ENCODE results near the gene CELSR1. TPM values are rescaled to one million over a fixed set of nuclear protein-coding genes. Genes with fewer than 3 reads are reported as not detected.

CELSR1 gene
- total RNA-seq, 1 donor from 2014 or later = 8.9 TPM

DNA sequence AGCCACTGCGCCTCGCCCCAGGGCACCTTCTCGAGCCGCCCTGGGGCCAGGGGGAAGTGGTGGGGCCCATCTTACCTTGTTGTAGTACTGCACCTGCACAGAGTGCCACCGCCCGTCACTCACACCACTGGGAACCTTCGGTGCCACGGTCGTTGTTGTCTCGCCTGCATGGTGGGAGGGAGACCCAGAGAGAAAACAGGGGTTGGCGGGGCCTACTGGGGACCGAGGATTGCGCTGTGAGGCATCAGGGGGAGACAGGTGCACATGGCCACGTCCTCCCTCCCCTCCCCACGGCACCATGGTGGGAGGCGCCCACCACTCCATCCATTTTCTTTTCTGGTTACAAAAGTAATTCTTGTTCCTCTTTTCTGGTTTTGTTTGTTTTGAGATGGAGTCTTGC, 104.1 kb downstream of the CELSR1 start:
- no peak overlapping the region for H3K4me3 ChIP-seq
- TF ChIP-seq CTCF (IDR thresholded peaks at IDR 0.05; ENCODE audit: borderline replicate concordance) = no peak

DNA sequence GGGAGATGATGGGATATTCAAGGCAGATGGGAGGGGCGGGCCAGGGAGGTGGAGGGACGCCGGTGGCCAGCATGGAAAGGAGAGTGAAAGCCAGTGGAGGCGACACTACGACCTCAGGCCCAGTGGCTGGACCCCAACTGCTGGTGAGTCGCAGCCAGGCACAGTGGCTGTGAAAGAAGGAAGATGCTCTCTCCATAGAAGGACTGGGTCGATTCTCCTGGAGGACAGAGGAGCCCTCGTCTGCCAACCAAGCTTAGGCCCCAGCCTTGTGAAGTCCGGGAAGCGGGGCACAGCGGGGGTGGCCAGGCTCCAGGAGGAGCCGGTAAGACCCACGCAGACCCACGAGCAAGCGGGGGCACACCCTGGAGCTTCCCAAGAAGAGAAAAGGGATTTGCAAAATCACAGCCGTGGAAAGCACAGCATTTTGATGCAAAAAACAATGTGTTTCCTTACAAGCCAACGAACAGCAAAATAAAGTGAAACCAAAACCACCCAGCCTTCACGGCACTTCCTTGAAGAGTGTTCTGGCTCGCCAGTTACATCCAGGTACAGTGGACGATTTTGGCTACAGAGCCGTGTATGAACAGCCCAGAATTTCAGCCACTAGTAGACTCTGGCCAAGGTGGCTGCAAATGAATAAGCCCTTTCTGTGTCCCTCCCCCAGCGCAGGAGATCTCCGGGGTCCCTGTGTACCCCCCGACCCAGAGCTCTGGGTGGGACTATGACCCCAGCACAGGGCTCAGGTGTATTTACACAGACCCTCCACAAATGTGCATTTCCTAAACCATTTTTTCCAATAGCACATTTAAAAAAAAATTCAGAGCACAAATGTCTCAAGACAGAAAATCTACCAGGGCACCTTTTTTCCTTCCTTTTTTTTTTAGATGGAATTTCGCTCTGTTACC, 105.0 kb downstream of the CELSR1 start:
- peak overlapping the region; percentile 50 for H3K4me3 ChIP-seq
- no peaks in the 10 kb centered on the region for H3K27me3 ChIP-seq (ENCODE audit: low read depth)
- no peak for DNase-seq
- no peaks in the 10 kb centered on the region for H3K9me3 ChIP-seq (replicated peaks)
- intact Hi-C loops (cut with micrococcal nuclease) = no loop called here
- no peak for TF ChIP-seq CTCF (IDR thresholded peaks at IDR 0.05; ENCODE audit: borderline replicate concordance)
- H3K36me3 ChIP-seq = no peaks in the 10 kb centered on the region
- no peaks in the 10 kb centered on the region for H3K4me1 ChIP-seq
- H3K27ac ChIP-seq (replicated peaks) = no peak overlapping the region

More for the DNA sequence above, 104.1 kb downstream of the CELSR1 start:
- Histone ChIP-seq H3K9me3 (replicated peaks) (no peaks in the 10 kb centered on the region), H3K36me3 (no peaks in the 10 kb centered on the region), H3K4me1 (no peaks in the 10 kb centered on the region), H3K27ac (replicated peaks) (no peak overlapping the region), H3K27me3 (ENCODE audit: low read depth) (no peaks in the 10 kb centered on the region)
- DNase-seq = no peak
- intact Hi-C loops (cut with micrococcal nuclease) = no loop called here

GRCh38 chr22:46430961-46431838, 106.2 kb downstream of the CELSR1 start:
- Histone ChIP-seq H3K27ac (replicated peaks) (no peak overlapping the region), H3K4me3 (no peak overlapping the region), H3K9me3 (replicated peaks) (no peaks in the 10 kb centered on the region), H3K4me1 (no peaks in the 10 kb centered on the region), H3K27me3 (ENCODE audit: low read depth) (no peaks in the 10 kb centered on the region), H3K36me3 (no peaks in the 10 kb centered on the region)
- intact Hi-C loops (cut with micrococcal nuclease) = no loop called here
- TF ChIP-seq CTCF (IDR thresholded peaks at IDR 0.05; ENCODE audit: borderline replicate concordance) = no peak
- DNase-seq = no peak

- H3K4me3 ChIP-seq = no peak overlapping the region
- no peaks in the 10 kb centered on the region for H3K4me1 ChIP-seq
- no peak for DNase-seq
Measured at GRCh38 chr22:46429325-46429853, 108.0 kb downstream of the CELSR1 start.

More at GRCh38 chr22:46429325-46429853, 108.0 kb downstream of the CELSR1 start:
- no peak overlapping the region for H3K27ac ChIP-seq (replicated peaks)
- no peaks in the 10 kb centered on the region for H3K36me3 ChIP-seq
- no peak for TF ChIP-seq CTCF (IDR thresholded peaks at IDR 0.05; ENCODE audit: borderline replicate concordance)
- intact Hi-C loops (cut with micrococcal nuclease) = no loop called here
- H3K9me3 ChIP-seq (replicated peaks) = no peaks in the 10 kb centered on the region
- H3K27me3 ChIP-seq (ENCODE audit: low read depth) = no peaks in the 10 kb centered on the region
